ENCODE measurements around the gene TSPO. TPM values are rescaled to one million over a fixed set of nuclear protein-coding genes. Genes with fewer than 3 reads are reported as not detected.
"Not testable (repeated sequence)": the region's sequence is repeated elsewhere in the genome, so short reads cannot be mapped to it uniquely, and the experiment has no call there.

Gene TSPO
- total RNA-seq, 1 experiment from 2014 or later: 308 TPM

- TF ChIP-seq, protein P1, sequence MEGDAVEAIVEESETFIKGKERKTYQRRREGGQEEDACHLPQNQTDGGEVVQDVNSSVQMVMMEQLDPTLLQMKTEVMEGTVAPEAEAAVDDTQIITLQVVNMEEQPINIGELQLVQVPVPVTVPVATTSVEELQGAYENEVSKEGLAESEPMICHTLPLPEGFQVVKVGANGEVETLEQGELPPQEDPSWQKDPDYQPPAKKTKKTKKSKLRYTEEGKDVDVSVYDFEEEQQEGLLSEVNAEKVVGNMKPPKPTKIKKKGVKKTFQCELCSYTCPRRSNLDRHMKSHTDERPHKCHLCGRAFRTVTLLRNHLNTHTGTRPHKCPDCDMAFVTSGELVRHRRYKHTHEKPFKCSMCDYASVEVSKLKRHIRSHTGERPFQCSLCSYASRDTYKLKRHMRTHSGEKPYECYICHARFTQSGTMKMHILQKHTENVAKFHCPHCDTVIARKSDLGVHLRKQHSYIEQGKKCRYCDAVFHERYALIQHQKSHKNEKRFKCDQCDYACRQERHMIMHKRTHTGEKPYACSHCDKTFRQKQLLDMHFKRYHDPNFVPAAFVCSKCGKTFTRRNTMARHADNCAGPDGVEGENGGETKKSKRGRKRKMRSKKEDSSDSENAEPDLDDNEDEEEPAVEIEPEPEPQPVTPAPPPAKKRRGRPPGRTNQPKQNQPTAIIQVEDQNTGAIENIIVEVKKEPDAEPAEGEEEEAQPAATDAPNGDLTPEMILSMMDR (IDR thresholded peaks at IDR 0.05; ENCODE audit: unreplicated experiment): no peak
- Mint-ChIP-seq H3K27ac (ENCODE audit: low read depth, unreplicated experiment) (peak within 1 kb of the TSS; percentile 35), H3K36me3 (ENCODE audit: insufficient read depth, unreplicated experiment) (peaks cover 34% of the 10 kb centered on the region), H3K4me3 (ENCODE audit: unreplicated experiment) (peak within 1 kb of the TSS; percentile 79), H3K27me3 (ENCODE audit: insufficient read depth, unreplicated experiment) (no peaks in the 10 kb centered on the region), H3K9me3 (ENCODE audit: unreplicated experiment) (no peaks in the 10 kb centered on the region), H3K4me1 (ENCODE audit: insufficient read depth, unreplicated experiment) (no peaks in the 10 kb centered on the region)
- CTCF ChIA-PET: interaction anchor here (0.6 to 0.7 kb wide), 2 partner anchors 53 to 885 kb away, joined by 3 read pairs; no protein-coding TSS in a partner anchor
- DNase-seq (ENCODE audit: unreplicated experiment): peak; percentile 65
- intact Hi-C loops (cut with micrococcal nuclease): no loop called here
- TSS peak; percentile 55 for BruUV-seq (replicated peaks)
- POLR2A ChIA-PET: interaction anchor here (0.7 to 2.6 kb wide), 7 partner anchors 9 to 153 kb away, joined by 3 to 9 read pairs (median 3); partner anchors contain the start of gene PACSIN2
Observed at GRCh38 chr22:43142880-43143562, 8.3 kb upstream of the TSPO start, which contains the start of gene MCAT. Gene MCAT (minus strand): TSS chr22:43143398. CDS start chr22:43143348, 50 bp downstream.

GRCh38 chr22:43144949-43145348 is 6.4 kb upstream of the TSPO start:
- no TSS peak for BruUV-seq (replicated peaks)
- Mint-ChIP-seq H3K9me3 (ENCODE audit: unreplicated experiment) (no peaks in the 10 kb centered on the region), H3K36me3 (ENCODE audit: insufficient read depth, unreplicated experiment) (peaks cover 20% of the 10 kb centered on the region), H3K4me3 (ENCODE audit: unreplicated experiment) (peak overlapping the region; percentile 39), H3K4me1 (ENCODE audit: insufficient read depth, unreplicated experiment) (peaks cover 4% of the 10 kb centered on the region), H3K27me3 (ENCODE audit: insufficient read depth, unreplicated experiment) (no peaks in the 10 kb centered on the region), H3K27ac (ENCODE audit: low read depth, unreplicated experiment) (no peak overlapping the region)
- TF ChIP-seq, protein P1 (IDR thresholded peaks at IDR 0.05; ENCODE audit: unreplicated experiment): no peak
- CTCF ChIA-PET: interaction anchor here (0.7 kb wide), 1 partner anchor 477 kb away, joined by 3 read pairs; no protein-coding TSS in a partner anchor
- DNase-seq (ENCODE audit: unreplicated experiment): no peak
- intact Hi-C loops (cut with micrococcal nuclease): no loop called here
- POLR2A ChIA-PET: interaction anchor here (1.1 to 1.6 kb wide), 2 partner anchors 16 to 43 kb away, joined by 3 to 4 read pairs; no protein-coding TSS in a partner anchor

DNA sequence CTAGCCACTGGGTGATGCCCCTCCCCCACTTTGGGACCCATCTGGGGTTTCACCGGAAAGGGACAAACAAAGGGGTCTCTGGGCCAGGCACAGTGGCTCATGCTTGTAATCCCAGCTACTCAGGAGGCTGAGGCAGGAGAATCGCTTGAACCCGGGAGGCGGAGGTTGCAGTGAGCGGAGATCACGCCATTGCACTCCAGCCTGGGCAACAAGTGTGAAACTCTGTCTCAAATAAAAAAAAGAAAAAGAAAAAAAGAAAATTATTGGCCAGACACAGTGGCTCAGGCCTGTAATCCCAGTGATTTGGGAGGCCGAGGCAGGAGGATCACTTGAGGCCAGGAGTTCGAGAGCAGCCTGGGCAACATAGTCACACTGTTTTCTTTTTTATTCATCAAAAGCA is 6.0 kb upstream of the TSPO start:
- H3K4me3 Mint-ChIP-seq (ENCODE audit: unreplicated experiment); intact Hi-C loops (cut with micrococcal nuclease); H3K9me3 Mint-ChIP-seq (ENCODE audit: unreplicated experiment); BruUV-seq (replicated peaks); CTCF ChIA-PET; H3K27me3 Mint-ChIP-seq (ENCODE audit: insufficient read depth, unreplicated experiment); H3K27ac Mint-ChIP-seq (ENCODE audit: low read depth, unreplicated experiment); DNase-seq (ENCODE audit: unreplicated experiment); H3K4me1 Mint-ChIP-seq (ENCODE audit: insufficient read depth, unreplicated experiment): not testable (repeated sequence)
- POLR2A ChIA-PET: interaction anchor here (1.1 to 1.6 kb wide), 2 partner anchors 16 to 42 kb away, joined by 3 to 4 read pairs; no protein-coding TSS in a partner anchor
- H3K36me3 Mint-ChIP-seq (ENCODE audit: insufficient read depth, unreplicated experiment): peaks cover 16% of the 10 kb centered on the region

- POLR2A ChIA-PET: interaction anchor here (1.6 kb wide), 1 partner anchor 41 kb away, joined by 4 read pairs; no protein-coding TSS in a partner anchor
- H3K4me3 Mint-ChIP-seq (ENCODE audit: unreplicated experiment); H3K27ac Mint-ChIP-seq (ENCODE audit: low read depth, unreplicated experiment); H3K27me3 Mint-ChIP-seq (ENCODE audit: insufficient read depth, unreplicated experiment); H3K9me3 Mint-ChIP-seq (ENCODE audit: unreplicated experiment); intact Hi-C loops (cut with micrococcal nuclease); BruUV-seq (replicated peaks); H3K4me1 Mint-ChIP-seq (ENCODE audit: insufficient read depth, unreplicated experiment); DNase-seq (ENCODE audit: unreplicated experiment): not testable (repeated sequence)
- CTCF ChIA-PET: interaction anchor here (0.6 kb wide), 1 partner anchor 37 kb away, joined by 3 read pairs; no protein-coding TSS in a partner anchor
- peaks cover 20% of the 10 kb centered on the region for H3K36me3 Mint-ChIP-seq (ENCODE audit: insufficient read depth, unreplicated experiment)
Observed at GRCh38 chr22:43146332-43146731, 5.0 kb upstream of the TSPO start.

- H3K4me3 Mint-ChIP-seq (ENCODE audit: unreplicated experiment): no peak overlapping the region
- POLR2A ChIA-PET: no interaction called here
Observed at GRCh38 chr22:43147821-43148220, 3.5 kb upstream of the TSPO start.

More at GRCh38 chr22:43147821-43148220, 3.5 kb upstream of the TSPO start:
- CTCF ChIA-PET: interaction anchor here (0.5 to 0.7 kb wide), 2 partner anchors 57 to 599 kb away, joined by 3 read pairs; no protein-coding TSS in a partner anchor
- intact Hi-C loops (cut with micrococcal nuclease): no loop called here
- H3K36me3 Mint-ChIP-seq (ENCODE audit: insufficient read depth, unreplicated experiment): peaks cover 18% of the 10 kb centered on the region
- no TSS peak for BruUV-seq (replicated peaks)
- no peak for DNase-seq (ENCODE audit: unreplicated experiment)
- H3K4me1 Mint-ChIP-seq (ENCODE audit: insufficient read depth, unreplicated experiment): peaks cover 6% of the 10 kb centered on the region
- TF ChIP-seq, protein P1 (IDR thresholded peaks at IDR 0.05; ENCODE audit: unreplicated experiment): no peak
- H3K9me3 Mint-ChIP-seq (ENCODE audit: unreplicated experiment): no peaks in the 10 kb centered on the region
- no peaks in the 10 kb centered on the region for H3K27me3 Mint-ChIP-seq (ENCODE audit: insufficient read depth, unreplicated experiment)
- H3K27ac Mint-ChIP-seq (ENCODE audit: low read depth, unreplicated experiment): no peak overlapping the region

All from MCF 10A (cell line).